Epithelial cell of prostate (primary cell): ENCODE data around the gene TMEM131L.

ENCODE experiments used
- DNase-seq: peaks from one replicate; pipeline ENCODE4 v3.0.0-alpha.2; 2011; ENCODE audit warnings: low read depth, low spot score
- H3K27ac ChIP-seq: fragments of 450-650 bp; 2 replicates; pipeline ENCODE4 v1.5.1; 2017; ENCODE audit warnings: mild to moderate bottlenecking

Gene TMEM131L

DNA sequence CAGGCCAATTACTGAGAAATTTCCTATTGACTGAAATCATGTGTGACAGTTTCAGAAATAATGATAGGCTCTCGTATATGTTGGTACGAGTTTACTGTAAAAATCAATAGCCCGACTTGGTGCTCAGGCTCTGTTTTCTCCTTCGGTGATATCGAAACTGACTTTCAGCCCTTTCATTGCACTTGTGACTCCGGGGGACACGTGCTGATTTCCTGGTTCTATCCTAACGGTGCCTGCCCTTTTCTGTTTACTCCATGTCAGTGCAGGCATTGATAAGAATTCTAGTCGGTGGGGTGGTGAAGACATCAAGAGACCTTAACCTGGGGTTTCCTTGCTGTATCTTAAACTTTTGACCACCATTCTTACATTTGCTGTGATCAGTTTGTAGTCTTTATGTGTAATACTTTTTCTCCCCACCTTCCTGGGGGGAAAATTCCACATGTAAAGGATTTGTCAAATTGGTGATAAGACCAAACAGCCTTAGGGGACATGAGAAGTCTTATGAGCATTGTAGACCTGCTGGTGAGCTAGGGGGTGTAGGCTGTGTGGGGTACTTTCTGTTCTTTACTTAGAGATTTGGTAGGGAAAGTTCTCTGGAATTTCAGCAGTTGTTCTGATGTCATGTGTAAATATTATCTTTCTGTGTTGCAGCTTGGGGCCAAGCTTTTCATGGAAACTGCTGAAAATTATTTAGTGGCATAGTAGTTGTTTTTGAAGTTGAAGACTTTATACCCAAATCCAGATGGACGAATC is 52.7 kb downstream of the TMEM131L start:
- DNase-seq: no peak
- H3K27ac ChIP-seq: no peak overlapping the region

DNA sequence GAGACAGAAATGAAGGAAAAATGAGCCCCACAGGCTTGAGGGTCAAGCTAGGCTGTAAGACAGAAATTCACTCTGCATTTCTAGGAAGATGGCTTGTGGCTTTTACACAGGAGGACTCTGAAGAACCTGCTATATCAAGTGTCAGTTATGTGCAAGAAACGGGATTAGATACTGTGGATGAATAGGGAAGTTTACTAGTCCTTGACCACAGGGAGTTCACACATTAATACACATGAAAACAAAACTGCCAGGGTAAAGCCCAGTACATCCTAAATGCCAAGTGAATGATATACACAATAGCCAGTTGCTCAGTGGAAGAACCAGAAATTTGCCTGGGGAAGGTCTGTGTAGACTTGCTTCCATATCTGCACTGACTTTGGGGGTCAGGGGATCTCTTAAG is 53.5 kb downstream of the TMEM131L start:
- H3K27ac ChIP-seq: no peak overlapping the region
- DNase-seq: no peak

DNA sequence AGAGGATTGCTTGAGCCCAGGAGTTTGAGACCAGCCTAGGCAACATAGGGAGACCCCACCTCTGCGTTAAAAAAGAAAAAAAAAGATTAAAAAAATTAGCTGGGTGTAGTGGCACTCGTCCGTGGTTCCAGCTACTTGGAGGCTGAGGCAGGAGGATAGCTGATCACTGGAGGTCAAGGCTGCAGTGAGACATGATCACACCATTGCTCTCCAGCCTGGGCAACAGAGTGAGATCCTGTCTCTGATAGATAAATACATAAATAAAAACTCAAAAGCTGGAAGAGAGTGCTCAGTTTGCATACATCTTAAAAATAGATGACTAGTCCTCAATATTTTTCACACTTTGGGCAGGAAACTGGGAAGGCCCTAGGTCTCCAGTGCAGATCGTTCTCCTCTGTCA is 54.1 kb downstream of the TMEM131L start:
- no peak for DNase-seq
- H3K27ac ChIP-seq: no peak overlapping the region

DNA sequence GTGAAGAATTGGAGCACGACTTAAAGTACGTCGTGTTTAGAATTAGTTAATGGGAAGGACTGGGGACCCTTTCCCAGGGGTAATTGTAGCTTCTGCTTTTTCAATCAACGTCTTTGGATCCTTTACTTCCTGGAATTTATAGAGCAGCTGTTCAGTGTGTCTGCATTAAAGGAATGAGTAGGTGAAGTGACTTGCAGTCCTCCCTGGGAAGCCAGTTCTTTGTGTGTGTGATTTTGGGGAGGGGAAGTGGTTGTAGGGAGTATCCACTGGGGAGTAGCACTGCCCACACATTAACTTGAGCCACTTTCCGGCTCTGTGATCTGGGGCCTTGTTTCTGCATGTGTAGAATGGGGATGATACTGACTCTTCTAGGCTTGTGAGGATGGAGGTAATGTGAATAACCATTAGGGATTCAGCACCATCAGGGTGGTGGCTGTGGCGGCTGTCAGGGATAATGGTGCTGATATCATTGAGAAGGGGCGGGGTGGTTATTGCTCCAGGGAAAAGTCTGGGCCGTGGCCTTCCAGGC is 54.7 kb downstream of the TMEM131L start:
- no peak for DNase-seq
- H3K27ac ChIP-seq: no peak overlapping the region

DNA sequence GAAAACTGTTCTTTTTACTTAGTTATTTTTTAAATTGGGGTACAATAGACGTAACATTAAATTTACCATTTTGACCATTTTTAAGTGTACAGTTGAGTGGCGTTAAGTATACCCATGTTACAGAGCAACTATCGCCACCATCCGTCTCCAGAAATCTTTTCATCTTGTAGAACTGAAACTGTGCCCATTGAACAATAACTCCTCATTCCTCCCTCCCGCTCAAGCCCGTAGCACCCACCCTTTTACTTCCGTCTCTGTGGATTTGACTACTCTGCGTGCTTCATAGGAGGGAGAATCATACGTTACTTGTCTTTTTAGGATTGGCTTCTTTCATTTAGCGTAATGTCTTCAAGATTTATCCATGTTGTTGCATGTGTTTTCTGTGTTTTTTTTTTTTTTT is 55.3 kb downstream of the TMEM131L start:
- H3K27ac ChIP-seq: no peak overlapping the region
- DNase-seq: no peak

DNA sequence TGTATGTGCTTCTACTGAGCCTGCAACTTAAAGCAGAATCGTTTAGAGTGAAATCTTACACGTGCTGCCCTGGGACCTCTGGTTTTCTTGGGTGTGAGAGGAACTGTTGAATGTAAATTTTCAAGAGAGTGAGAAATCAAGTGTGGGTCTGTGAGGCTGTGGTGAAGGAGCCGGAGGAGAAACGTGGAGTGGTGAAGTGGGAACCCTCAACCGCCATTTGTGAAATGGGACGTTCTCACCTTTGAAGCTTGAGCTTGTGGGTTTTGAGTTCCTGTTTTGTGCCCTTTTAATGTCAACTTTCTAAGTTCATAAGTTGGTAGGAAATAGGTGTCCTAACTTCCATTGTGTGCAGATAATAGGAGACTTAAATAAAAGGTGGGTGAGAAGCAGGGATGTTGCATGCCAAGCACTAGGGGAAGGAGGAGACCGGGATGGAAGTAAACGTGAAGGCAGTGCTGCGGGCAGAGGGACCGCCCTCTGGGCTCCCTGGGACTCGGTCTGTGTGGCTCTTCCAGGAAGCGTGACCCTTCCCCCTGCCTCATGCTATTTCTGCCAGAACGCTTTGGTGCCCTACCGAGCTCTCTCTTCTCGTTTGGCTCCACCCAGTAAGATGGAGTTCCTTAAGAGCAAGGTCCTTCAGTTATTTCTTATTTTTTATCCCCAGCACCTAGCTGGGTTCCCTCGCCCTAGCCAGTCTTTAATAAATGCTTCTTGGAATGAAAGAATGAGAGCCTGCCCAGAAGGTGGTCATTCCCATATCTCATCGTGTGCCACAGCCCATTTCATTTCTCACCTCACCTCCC is 56.0 kb downstream of the TMEM131L start:
- DNase-seq: no peak
- H3K27ac ChIP-seq: no peak overlapping the region

DNA sequence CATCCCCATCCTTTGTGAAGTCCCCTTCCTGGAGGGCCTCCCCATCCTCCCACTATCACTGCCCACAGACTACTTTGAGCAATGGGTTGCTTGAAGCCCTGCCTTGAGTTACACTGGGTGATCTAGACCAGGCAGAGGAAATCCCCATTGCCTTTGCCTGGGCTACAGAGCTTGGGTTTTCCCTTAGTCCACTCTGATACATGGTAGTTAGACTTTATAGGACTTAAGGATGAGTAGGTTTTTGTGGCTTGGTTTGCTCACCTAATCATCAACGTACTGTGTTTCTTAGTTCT is 56.6 kb downstream of the TMEM131L start:
- DNase-seq: no peak
- H3K27ac ChIP-seq: no peak overlapping the region

DNA sequence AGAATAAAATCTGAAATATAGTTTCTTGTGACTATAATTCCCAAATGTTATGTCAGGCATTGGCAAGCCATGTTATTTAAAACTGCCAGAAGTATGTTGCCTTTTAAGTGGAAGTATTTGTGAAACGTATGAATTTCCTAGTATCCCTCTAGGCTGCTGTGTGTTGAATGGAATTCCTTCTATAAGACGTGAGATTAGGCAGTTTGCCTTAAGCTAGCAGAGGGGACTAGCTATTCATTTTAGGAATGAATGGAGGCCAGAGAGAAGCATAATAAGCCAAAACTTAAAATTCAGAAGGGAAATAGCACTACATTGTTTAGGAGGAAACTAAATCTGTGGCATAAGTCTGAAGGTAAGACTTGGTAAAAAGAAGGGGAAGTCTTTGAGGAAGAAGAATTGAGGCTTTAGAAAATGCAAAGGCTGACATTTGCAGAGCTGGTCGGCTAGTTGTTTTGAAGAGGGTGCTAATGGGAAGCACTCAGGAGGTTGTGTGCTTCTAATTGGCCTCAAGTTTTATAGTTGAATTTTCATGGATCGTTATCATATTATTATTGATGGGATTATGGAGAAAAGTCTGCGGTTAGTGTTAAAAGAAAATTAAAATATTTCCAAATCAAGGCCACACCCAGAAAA is 57.1 kb downstream of the TMEM131L start:
- DNase-seq: no peak
- no peak overlapping the region for H3K27ac ChIP-seq

DNA sequence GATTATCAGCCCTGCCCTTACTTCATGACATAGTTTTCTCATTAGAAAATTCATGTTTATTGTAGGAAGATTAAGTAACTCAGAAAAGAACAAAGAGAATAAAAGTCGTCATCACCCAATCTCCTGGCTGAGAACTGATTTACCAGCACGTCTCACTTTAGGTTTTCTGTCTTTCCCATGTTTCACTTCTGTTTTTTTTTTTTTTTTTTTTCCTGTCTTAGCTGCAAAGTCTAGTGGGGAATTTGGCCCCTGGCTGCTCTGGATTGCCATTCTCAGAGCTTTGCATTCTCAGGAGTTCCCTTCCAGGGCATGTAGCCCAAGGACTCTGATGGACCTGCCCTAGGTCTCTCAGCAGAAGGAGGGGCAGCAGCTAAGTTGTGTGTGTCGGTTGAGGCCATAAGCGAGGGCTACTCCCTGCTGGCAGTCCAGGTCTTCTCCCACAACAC is 57.8 kb downstream of the TMEM131L start:
- DNase-seq: no peak
- H3K27ac ChIP-seq: no peak overlapping the region

DNA sequence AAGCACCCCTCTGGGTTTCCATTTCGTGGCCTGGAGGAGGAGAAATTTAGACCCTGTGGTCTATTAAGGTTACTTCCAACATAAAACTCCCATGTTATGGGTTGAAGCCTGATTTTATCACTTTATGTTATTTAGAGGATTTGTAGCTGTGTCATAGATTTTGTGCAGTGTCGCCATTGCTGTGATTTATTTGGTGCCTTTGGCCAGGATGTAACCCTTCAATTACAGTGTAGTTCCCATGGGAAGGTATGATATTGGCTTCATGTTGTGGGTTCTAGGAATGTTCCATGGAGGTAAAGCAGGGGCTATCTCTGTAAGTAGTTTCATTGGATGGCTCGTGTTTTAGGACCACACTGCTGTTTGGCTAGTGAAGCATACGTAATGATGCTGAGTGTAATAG is 58.5 kb downstream of the TMEM131L start:
- H3K27ac ChIP-seq: no peak overlapping the region
- DNase-seq: no peak

DNA sequence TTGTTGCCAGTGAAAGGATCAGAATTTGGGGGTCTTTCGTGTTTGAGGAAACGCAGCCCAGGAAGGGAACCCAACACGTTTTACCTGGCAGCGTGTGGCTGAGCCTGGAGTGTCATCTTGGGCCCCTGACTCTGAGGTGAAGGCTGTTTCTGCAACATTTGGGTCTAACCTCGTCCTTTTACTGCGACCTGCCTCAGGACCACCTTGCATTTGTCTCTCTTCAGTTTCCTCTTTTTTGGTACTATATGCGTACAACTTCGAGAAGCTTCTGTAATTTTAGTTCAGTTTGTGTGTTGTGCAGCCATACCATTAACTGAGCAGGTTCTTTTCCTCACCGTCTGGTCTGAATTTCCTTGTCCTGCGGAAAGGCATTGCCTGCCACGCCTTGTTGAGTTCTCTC is 61.5 kb downstream of the TMEM131L start:
- no peak for DNase-seq
- no peak overlapping the region for H3K27ac ChIP-seq

DNA sequence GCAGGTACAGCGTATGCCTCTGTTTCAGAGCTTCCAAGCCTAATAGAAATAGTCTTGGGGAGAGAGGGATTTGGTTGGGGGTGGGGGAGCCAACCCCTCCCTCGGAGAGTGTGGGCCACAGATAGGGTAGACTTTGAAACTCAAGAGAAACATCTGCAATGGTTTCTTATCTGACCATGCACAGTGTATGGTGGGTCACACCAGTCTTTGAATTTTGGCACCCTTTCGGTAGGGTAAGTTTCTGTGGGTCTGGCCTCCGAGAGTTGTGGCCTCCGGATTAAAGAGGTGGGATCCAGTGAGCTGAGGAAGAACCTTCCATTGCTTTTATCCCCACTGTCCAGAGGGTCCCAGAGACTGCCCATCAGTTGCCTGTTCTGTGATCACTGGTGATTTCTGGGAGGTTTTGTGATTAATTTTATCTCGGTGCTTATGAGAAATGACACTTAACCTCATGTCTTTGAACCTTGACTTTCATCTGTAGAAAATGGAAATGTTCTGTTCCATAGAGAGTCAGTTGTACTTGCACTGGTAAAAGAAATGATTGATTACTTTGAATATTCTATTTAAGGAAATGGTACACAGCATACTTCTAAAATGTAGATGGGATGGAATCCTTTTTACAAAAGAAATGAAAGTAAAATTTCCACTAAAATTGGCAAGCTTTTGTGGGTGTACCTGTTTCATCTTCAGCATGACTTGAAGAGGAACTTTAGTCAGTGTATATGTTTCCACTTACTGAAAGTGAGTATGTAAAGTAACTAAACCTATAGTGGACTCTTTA is 62.7 kb downstream of the TMEM131L start:
- no peak overlapping the region for H3K27ac ChIP-seq
- DNase-seq: no peak

DNA sequence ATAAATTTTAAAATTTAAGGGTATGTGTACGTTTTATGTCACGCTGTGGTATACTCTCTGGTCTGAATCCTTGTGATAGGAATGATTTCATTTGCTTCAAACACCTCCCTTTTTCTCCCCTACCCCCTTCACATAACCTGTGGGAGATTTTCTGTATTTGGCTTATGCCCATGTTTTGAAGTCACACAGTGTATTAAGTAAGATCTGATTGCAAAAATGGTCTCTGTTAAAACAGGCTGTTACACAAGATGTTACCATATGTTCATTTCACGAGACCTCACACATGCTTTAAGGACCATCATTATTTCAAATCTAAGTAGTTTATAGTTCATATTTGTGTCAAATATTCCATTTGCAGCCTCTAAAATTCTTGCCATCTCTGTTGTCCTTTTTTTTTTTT is 63.5 kb downstream of the TMEM131L start:
- no peak for DNase-seq
- H3K27ac ChIP-seq: no peak overlapping the region

DNA sequence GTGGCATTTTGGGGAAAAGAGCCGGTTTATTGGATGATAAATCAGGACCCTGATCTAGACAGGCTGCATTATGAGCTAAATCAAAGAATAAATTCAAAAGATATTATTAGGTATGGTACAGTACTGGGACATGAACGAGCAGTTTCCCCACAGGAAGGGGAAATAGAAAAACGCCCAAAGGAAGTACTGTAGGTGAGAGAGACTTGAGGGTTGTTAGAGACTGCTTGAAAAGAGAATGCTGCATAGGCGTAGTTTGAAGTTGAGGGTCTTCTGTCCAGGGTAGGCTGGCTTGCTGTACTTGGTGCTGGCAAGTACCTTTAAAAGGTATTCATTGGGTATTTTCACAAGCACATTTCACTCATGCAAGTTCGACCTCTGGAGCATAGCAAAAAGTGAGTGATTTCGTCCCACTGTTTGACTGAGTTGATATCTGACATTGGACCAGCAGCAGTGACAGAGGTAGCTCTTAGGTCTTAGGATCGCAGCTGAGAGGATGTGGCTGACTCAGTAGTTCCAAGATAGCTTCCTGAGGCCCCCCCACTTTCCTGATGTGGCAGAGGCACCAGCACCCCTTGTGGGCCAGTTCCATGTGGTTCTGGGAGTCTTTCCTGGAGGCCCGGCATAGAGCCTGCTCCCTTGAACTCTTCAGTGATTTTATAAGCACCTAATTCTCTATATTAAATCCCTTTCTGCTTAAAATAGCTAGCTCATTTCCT is 64.3 kb downstream of the TMEM131L start:
- no peak for DNase-seq

DNA sequence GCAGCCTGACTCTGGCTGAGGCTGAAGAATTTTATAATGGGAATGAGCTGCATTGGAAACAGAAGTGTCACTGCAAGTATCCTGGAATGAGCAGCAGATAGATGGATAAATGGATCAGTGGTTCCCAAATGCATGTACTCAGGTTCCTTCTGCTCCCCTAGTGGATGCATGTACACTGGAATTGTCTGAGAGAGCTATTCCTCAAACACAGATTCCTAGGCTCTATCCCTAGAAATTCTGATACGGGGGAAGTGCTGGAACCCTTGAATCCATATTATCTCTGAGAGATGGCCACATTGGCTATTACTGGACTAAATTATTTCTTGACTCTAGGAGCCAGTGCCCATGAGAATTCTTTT is 64.8 kb downstream of the TMEM131L start:
- H3K27ac ChIP-seq: no peak overlapping the region
- DNase-seq: no peak

More for the DNA sequence above, 64.3 kb downstream of the TMEM131L start:
- H3K27ac ChIP-seq: no peak overlapping the region

DNA sequence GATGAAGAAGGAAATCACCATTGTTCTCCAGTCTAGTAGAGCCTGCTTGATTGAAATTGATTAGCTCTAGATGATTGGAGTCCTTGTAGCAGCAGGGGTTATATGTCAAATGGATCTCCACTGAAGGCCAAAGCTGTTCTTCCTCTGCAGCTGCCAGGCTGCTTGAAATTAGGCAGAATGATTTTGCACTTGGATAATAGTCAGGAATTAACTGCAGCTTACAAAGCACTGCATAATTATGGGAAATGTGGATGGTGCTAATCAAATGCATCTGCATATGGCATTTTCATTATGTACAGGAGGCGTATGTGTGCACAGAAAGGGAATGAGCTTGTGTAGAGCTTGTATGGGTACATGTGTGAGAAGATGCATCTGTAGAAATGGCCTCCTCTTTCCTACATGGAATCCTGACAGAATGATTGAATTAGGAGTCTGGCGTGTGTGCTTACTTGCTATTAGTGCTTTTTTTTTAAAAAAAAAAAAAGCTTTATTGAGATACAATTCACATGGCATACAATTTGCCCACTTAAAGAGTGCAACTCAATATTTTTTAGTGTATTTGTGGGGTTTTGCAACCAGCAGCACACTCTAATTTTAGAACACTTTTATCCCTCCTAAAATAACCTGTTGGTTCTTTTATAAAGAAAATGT is 65.9 kb downstream of the TMEM131L start:
- DNase-seq: no peak
- H3K27ac ChIP-seq: no peak overlapping the region

DNA sequence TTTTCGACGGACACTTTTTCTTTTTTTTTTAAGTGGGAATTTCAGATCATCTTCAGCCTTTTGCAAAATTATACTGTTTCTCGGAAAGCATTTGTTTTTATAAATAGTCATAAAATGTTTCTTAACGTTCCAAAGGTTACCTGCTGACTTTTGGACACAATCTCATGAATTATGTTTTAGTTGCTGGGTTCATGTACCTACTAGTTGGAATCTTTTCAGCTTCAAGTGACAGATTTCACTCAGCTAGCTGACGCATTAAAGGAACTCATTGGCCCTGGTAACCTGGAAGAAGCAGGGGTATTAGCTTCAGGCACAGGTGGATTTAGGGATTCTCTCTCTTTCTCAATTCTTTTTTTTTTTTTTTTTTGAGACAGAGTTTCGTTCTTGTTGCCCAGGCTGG is 66.5 kb downstream of the TMEM131L start:
- H3K27ac ChIP-seq: no peak overlapping the region
- no peak for DNase-seq

DNA sequence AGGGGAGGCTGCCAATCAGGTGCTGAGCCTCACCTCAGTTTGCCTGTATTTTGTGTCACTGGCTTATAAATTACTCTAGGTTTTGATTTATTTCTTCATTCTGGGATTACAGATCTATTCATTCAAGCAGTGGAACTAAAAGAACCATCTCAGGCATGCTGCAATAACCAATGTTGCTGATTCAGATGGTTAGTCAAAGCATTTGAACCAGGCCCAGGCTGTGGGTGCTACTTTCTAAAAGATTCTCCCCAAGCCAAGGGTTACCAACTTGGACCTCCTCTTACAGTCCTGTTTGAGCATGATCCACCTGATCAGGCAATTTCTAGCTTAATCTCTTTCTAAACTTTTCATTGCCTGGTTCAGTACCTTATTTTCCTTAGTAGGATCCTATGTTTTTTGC is 67.2 kb downstream of the TMEM131L start:
- no peak for DNase-seq
- no peak overlapping the region for H3K27ac ChIP-seq

DNA sequence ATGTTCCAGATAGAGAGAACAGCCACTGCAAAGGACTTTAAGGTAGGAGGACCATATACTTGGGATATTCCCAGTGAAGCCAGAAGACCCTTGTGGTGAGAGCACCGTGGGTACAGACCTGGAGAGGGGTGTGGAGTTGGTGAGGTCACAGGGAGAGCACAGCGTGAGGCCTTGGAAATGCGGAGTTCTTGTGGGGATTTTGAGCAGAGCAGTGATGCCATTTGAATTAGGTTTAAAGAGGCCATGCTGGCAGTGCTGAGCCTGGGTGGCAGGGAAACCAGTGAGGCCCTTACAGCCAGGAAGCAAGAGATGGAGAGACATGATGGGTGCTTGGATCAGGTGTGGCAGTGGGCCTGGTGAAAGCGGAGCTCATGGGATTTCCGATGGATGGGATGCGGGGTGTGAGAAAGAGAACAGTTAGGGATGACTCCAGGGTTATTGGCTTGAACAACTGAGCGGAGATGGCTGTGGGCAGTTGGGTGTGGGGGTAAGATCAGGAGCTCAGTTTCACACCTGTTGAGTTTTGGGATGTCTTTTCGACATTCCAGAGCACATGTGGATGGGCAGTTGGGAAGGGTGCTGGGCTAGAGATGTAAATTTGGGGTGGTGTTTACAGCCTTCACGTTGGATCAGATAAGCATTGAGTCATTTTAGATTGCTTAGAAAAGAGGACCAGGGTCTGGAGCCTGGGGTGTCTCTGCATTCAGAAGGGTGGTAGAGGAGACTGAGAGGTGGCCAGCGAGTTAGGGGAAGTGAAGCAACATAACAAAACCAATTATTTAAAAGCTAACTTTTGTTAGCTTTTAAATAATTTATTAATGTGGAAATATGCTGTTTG is 68.9 kb downstream of the TMEM131L start:
- DNase-seq: no peak
- no peak overlapping the region for H3K27ac ChIP-seq
